ENCODE results near the gene UNC45A.
"Not testable (repeated sequence)": the region's sequence is repeated elsewhere in the genome, so short reads cannot be mapped to it uniquely, and the experiment has no call there.

UNC45A gene

DNA sequence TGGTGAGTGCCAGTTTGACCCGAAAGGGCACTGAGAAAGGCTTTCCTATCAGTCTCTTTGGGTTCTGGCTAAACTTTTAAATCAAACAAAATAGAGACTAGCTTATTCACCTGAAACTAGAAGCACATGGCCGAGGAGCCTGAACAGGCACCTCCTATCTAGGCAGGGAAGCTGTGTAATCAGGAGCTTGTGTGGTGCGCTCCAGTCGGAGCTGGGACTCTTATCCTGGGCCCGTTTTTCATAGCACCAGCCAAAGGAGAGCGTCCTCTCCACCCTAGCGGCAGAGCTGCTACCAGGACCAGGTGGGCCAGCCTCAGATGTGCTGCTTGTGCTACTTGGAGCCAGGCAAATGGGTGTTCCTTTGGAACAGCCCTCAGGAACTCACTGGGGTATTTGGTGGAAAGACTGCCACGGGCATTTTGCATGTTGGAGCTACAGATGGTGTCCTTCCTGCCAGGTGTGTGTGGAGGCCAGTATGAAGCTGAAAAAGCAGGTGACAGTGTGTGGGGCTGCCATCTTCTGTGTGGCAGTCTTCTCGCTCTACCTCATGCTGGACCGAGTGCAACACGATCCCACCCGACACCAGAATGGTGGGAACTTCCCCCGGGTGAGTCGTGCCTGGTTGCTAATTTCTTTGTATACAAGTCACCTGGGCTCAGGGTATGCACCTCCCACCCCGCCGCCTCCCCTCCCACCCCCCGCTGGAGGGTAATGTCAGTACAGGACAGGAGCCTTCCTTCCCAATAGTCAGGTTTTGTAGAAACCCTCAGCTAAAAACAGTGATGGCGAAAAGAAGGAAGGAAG is 31.1 kb upstream of the UNC45A start:
- DNase-seq = no peak

GRCh38 chr15:90904746-90905145 is 30.3 kb upstream of the UNC45A start:
- no peak for DNase-seq

DNA sequence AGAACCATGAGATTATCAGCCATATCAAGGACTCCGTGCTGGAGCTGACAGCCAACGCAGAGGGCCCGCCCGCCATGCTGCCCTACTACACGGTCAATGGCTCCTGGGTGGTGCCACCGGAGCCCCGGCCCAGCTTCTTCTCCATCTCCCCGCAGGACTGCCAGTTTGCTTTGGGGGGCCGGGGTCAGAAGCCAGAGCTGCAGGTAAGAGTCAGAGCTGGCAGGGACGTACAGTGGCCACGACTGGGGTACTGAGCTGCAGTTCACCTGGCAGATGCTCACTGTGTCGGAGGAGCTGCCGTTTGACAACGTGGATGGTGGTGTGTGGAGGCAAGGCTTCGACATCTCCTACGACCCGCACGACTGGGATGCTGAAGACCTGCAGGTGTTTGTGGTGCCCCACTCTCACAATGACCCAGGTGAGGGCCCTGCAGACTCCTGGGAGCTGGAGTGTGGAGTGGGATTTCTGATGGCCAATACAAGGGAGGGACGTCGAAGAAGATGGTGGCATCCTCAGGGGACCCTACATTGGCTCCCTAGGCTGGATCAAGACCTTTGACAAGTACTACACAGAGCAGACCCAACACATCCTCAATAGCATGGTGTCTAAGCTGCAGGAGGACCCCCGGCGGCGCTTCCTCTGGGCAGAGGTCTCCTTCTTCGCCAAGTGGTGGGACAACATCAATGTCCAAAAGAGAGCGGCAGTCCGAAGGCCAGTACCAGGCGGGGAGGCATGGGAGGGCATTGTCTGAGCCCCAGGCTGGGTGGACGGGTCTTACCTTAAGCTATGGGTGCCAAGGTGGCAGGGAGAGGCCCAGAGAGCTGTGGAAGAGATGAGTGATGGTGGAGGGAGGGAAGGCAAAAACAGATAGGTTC is 29.5 kb upstream of the UNC45A start:
- no peak for DNase-seq

DNA sequence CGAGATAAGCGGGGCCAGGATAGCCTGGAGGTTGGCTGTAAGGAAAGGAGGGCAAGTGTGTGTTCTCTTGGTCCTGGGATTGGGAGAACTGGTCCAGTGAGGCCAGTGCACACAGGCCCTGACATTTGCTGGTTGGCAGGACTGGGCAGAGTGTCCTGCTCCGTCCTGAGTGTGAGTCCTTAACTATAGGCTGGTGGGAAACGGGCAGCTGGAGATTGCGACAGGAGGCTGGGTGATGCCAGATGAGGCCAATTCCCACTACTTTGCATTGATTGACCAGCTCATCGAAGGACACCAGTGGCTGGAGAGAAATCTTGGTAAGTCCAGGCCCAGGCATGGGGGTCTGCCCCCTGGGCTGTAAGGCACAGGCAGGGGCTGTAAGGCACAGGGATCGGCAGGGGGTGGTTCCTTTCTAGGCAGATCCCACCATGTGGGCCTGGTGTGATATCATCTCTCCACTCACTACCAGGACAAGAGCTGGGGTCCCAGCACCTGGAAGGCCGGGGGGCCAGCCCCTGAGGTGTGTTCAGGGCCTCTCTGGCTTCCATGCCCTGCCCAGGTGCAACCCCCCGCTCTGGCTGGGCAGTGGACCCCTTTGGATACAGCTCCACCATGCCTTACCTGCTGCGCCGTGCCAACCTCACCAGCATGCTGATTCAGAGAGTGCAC is 28.8 kb upstream of the UNC45A start:
- DNase-seq = no peak

GRCh38 chr15:90907051-90907660 is 27.9 kb upstream of the UNC45A start:
- no peak for DNase-seq

DNA sequence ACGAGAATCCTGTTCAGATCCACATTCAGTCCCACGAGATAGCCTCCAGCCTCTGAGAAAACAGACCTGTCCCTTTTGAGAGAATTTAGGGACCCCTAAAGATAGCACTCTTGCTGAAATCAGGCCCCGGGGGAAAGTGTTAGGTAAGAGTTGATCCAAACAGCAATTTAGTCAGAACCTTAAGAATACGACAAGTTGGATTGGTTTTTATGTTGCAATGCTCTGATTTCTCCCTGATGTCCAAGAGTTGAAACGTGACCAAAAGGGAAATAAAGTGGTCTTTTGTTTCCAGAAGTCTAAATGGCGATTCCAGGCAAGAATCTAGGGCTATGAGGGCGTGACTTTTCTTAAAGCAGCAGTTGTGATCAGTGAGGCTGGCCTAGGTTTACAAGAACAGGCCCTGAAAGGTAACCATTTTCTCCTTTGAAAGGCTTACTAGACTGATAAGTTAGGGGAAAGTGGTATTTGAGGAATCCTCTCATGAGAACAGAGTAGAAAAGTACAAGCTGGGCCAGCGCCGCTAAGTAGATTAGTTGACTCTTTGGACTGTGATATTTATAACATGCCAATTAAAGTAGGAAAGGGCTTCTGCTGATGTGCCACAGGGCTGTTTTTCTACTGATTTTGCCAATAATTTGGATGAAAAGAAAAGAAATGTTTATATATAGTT is 27.1 kb upstream of the UNC45A start:
- DNase-seq = no peak

DNA sequence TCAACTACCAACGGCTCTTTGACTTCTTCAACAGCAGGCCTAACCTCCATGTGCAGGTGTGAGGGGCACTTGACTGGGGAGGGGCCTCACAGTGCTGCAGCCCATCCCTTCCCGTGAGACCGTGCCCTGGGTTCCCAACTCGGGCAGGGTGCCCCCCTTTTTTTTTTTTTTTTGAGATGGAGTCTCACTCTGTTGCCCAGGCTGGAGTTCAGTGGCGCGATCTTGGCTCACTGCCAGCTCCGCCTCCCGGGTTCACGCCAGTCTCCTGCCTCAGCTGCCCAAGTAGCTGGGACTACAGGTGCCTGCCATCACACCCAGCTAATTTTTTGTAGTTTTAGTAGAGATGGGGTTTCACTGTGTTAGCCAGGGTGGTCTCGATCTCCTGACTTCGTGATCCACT is 25.6 kb upstream of the UNC45A start:
- DNase-seq = not testable (repeated sequence)

DNA sequence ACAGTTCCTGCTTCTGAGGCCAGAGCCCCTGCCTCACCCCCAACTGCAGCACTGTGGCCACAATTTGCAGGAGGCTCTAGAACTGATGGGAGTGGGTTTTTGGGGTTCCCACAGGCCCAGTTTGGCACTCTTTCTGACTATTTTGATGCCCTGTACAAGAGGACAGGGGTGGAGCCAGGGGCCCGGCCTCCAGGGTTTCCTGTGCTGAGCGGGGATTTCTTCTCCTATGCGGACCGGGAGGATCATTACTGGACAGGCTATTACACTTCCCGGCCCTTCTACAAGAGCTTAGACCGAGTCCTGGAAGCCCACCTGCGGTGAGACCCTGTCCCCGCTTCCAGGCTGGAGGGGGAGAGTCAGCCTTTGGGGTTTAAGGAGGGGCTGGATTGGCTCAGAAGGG is 25.1 kb upstream of the UNC45A start:
- no peak for DNase-seq

DNA sequence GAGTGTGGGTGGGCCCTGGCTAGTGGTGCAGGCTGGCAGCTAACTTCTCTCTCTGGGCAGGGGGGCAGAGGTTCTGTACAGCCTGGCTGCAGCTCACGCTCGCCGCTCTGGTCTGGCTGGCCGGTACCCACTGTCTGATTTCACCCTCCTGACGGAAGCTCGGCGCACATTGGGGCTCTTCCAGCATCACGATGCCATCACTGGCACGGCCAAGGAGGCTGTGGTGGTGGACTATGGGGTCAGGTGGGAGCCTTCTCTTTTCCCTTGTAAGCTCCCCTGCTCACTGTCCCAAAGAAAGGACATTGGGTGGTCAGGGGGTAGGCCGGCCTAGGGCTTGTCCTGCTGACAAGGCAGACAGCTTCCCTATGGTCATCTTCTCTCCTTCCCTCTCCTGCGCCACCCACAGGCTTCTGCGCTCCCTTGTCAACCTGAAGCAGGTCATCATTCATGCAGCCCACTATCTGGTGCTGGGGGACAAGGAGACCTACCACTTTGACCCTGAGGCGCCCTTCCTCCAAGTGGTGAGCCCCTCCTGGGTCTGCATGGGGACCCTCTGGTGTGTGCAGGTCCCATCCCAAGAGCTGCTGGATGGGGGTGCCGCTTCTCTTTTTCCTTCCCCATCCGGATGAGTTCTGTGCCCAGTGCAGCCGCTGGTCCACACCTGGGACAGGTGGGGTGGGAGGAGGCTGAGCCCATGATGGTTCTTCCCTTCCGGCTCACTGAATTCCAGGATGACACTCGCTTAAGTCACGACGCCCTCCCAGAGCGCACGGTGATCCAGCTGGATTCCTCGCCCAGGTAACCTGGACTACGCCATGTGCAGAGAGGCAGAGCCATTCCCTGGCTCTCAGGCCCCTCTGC is 24.4 kb upstream of the UNC45A start:
- DNase-seq = no peak

- no peak for DNase-seq
These were observed 23.8 kb upstream of the UNC45A start for GRCh38 chr15:90911302-90911623.

DNA sequence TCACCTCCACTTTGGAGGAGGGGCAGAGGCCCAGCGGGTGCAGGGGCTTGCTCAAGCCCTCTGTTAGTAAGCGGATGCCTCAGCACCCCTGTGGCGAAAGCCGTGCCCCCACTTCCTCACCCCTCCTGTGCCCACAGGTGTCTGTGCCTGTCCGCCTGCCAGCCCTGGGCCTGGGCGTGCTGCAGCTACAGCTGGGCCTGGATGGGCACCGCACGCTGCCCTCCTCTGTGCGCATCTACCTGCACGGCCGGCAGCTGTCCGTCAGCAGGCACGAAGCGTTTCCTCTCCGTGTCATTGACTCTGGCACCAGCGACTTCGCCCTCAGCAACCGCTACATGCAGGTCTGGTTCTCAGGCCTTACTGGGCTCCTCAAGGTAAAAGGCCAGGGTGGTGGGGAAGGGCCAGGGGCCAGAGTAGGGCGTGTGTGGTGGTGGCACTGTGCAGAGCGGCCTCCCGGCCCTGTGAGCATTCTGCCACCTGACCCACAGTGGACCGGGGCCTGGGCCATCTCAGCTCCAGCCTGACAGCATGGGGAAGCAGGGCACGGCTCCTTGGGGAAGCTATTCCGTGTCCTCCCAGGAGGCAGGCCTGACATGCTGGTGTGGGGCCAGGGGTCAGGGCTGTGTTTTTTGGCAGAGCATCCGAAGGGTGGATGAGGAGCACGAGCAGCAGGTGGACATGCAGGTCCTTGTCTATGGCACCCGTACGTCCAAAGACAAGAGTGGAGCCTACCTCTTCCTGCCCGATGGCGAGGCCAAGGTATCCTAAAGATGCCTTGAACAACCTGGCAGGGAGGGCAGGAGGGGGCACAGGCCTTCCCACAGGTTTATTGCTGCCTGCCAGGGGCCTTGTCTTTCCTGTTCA is 22.9 kb upstream of the UNC45A start:
- DNase-seq = no peak

DNA sequence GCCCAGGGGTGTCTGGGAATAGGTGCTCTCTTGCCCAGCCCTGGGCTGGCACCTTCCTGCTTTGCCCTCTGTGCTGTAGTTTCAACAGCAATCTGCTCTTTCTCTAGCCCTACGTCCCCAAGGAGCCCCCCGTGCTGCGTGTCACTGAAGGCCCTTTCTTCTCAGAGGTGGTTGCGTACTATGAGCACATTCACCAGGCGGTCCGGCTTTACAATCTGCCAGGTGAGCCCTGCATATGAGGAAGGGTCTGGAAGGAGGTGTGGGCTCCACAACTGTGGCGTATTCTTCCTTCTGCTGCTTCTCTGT is 22.4 kb upstream of the UNC45A start:
- DNase-seq = no peak

DNA sequence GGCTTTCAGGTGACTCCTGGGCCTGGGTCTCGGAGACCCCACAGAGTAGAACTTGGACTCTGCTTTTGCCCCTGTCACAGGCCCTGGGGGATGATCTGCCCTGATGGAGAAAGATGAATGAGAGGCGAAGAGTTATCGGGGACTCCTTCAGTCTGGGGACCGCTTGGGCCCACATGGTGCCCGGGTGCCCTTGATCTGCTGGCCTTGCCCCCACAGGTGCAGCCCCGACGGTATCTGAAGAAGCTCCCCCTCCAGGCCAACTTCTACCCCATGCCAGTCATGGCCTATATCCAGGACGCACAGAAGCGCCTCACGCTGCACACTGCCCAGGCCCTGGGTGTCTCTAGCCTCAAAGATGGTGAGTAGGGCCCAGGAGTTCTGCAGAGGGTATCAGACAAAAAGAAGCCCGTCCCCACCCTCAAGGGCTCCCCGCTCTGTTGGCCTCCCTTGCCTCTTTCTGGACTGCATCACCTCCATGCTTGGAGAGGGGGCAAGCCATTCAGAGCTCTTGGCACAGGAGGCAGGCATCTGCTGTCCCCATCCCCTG is 21.6 kb upstream of the UNC45A start:
- DNase-seq = no peak

DNA sequence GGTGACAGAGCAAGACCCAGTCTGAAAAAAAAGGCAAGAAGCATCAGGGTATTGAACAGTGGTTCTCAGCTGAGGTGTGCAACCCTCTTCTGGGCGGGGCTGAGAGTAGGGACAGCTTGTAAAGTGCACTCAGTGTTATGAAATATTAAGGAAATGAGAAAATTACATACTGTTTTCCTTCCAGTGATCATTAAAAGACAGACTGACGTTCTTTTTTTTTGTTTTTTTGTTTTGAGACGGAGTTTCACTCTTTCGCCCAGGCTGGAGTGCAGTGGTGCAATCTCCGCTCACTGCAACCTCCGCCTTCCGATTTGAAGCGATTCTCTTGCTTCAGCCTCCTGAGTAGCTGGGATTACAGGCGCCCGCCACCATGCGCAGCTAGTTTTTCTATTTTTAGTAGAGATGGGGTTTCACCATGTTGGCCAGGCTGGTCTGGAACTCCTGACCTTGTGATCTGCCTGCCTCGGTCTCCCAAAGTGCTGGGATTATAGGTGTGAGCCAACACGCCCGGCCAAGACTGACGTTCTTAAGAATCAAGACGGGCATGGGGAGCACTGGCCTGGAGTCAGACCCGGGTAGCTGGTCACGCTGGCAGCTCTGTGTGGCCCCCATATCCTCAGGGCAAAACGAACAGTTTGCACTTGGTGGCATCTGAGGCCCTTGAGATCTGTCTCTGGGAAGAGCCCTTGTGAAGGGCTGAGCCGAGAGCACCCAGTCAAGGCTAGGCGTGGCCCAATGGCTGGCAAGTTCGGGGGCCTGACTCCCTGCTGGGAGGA is 20.6 kb upstream of the UNC45A start:
- no peak for DNase-seq

DNA sequence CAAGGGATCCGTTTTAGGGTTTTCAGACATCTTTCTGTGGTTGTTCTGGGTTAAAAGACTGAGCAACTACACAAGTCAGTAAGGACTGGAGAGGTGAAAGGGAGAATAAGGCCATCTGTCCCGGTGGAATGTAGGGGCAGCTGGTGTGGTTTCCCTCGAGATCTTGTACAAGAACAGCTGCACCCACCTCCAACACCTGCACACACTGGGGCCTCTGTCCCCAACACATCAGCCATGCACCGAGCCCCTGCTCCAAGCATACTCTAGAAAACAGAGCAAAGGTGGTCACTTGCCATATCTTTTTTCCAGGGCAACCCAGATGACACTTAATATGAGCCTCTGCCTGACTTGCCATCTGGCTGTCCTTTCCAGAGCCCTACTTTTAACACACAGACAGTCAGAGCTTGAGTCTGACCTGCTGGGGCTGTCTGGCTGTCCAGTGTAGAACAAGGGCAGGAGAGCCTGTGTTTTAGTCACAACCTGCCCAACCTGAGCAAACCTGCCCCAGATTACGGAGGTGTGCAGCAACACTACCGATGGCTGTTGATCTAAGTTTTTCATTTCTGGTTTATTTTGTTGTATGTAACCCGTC is 19.8 kb upstream of the UNC45A start:
- no peak for DNase-seq

- no peak for DNase-seq
These were observed 19.2 kb upstream of the UNC45A start for GRCh38 chr15:90915808-90916440.

- no peak for DNase-seq
These were observed 18.6 kb upstream of the UNC45A start for GRCh38 chr15:90916461-90916860.

GRCh38 chr15:90917569-90917968 is 17.5 kb upstream of the UNC45A start:
- no peak for DNase-seq
